Neural progenitor cell (in vitro differentiated cells): ENCODE measurements around the gene MOCOS. TPM values are rescaled to one million over a fixed set of nuclear protein-coding genes. Genes with fewer than 3 reads are reported as not detected.

Experiments used
- DNase-seq: peaks from one replicate; pipeline ENCODE4 v3.0.0-alpha.2; 2016; ENCODE audit warnings: low spot score
- H2AFZ ChIP-seq: fragments of 200-600 bp; sonication (generic); replicated peaks from 2 replicates; pipeline ENCODE4 v1.6.1; 2016; ENCODE audit warnings: antibody characterized with exemption
- H3F3A ChIP-seq: fragments of 200-600 bp; sonication (generic); 2 replicates; pipeline ENCODE4 v1.6.1; 2016; ENCODE audit warnings: antibody characterized with exemption, low read depth
- H3K27ac ChIP-seq: fragments of 200-600 bp; sonication (generic); 2 replicates; pipeline ENCODE4 v1.5.1; 2016; ENCODE audit warnings: mild to moderate bottlenecking
- H3K27me3 ChIP-seq: fragments of 200-600 bp; sonication (generic); 2 replicates; pipeline ENCODE4 v1.6.1; 2016; ENCODE audit warnings: mild to moderate bottlenecking, moderate library complexity
- H3K36me3 ChIP-seq: fragments of 200-600 bp; sonication (generic); 2 replicates; pipeline ENCODE4 v1.5.1; 2016
- H3K4me1 ChIP-seq: fragments of 200-600 bp; sonication (generic); 2 replicates; pipeline ENCODE4 v1.6.1; 2016; ENCODE audit warnings: mixed run types
- H3K4me2 ChIP-seq: fragments of 200-600 bp; sonication (generic); 2 replicates; pipeline ENCODE4 v1.6.1; 2016
- H3K4me3 ChIP-seq: fragments of 200-600 bp; sonication (generic); 2 replicates; pipeline ENCODE4 v1.5.1; 2016
- H3K79me2 ChIP-seq: fragments of 200-600 bp; sonication (generic); 2 replicates; pipeline ENCODE4 v1.6.1; 2016; ENCODE audit warnings: low read depth
- H3K9ac ChIP-seq: fragments of 200-600 bp; sonication (generic); 2 replicates; pipeline ENCODE4 v1.6.1; 2016
- H3K9me3 ChIP-seq: fragments of 200-600 bp; sonication (generic); 2 replicates; pipeline ENCODE4 v1.5.1; 2016; ENCODE audit warnings: low read depth
- H4K20me1 ChIP-seq: fragments of 200-600 bp; sonication (generic); 2 replicates; pipeline ENCODE4 v1.6.1; 2016; ENCODE audit warnings: low read depth
- H3K27ac Mint-ChIP-seq: 3 replicates; pipeline ENCODE4 v1.8.0; 2021; ENCODE audit warnings: mixed read lengths
- H3K27me3 Mint-ChIP-seq: 2 replicates; pipeline ENCODE4 v1.8.0; 2022; ENCODE audit warnings: low read depth, mild to moderate bottlenecking, inconsistent platforms, moderate library complexity, mixed read lengths; ENCODE audit not compliant: insufficient read depth
- H3K36me3 Mint-ChIP-seq: 3 replicates; pipeline ENCODE4 v1.8.0; 2021; ENCODE audit warnings: mixed read lengths
- H3K4me1 Mint-ChIP-seq: 3 replicates; pipeline ENCODE4 v1.8.0; 2021; ENCODE audit warnings: mixed read lengths
- H3K4me3 Mint-ChIP-seq: 3 replicates; pipeline ENCODE4 v1.8.0; 2021; ENCODE audit warnings: mild to moderate bottlenecking, moderate library complexity, mixed read lengths
- H3K9me3 Mint-ChIP-seq: 3 replicates; pipeline ENCODE4 v1.8.0; 2020; ENCODE audit warnings: mixed read lengths
- EZH2 ChIP-seq: fragments of 200-600 bp; sonication (generic); IDR thresholded peaks from 2 replicates; pipeline ENCODE4 v1.6.1; 2017; ENCODE audit warnings: antibody characterized with exemption, mild to moderate bottlenecking, moderate library complexity
- EZH2phosphoT487 ChIP-seq: fragments of 200-600 bp; sonication (generic); IDR thresholded peaks from 2 replicates; pipeline ENCODE4 v1.6.1; 2017; ENCODE audit warnings: antibody characterized with exemption
- total RNA-seq: library from RNA; depleted of rRNA; stranded (reverse); fragments of >200 nt; gene quantifications from 2 replicates; pipeline ENCODE4 v1.2.3, GENCODE V29; 2015; ENCODE audit warnings: low replicate concordance
- TF ChIP-seq, protein P1 (sequence below): fragments of 200-600 bp; sonication (generic); IDR thresholded peaks from 2 replicates; pipeline ENCODE4 v1.5.1; 2017; ENCODE audit warnings: antibody characterized with exemption, mild to moderate bottlenecking

MOCOS gene, protein sequence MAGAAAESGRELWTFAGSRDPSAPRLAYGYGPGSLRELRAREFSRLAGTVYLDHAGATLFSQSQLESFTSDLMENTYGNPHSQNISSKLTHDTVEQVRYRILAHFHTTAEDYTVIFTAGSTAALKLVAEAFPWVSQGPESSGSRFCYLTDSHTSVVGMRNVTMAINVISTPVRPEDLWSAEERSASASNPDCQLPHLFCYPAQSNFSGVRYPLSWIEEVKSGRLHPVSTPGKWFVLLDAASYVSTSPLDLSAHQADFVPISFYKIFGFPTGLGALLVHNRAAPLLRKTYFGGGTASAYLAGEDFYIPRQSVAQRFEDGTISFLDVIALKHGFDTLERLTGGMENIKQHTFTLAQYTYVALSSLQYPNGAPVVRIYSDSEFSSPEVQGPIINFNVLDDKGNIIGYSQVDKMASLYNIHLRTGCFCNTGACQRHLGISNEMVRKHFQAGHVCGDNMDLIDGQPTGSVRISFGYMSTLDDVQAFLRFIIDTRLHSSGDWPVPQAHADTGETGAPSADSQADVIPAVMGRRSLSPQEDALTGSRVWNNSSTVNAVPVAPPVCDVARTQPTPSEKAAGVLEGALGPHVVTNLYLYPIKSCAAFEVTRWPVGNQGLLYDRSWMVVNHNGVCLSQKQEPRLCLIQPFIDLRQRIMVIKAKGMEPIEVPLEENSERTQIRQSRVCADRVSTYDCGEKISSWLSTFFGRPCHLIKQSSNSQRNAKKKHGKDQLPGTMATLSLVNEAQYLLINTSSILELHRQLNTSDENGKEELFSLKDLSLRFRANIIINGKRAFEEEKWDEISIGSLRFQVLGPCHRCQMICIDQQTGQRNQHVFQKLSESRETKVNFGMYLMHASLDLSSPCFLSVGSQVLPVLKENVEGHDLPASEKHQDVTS
- 0.36 and 1.1 TPM in 2 replicates for total RNA-seq

DNA sequence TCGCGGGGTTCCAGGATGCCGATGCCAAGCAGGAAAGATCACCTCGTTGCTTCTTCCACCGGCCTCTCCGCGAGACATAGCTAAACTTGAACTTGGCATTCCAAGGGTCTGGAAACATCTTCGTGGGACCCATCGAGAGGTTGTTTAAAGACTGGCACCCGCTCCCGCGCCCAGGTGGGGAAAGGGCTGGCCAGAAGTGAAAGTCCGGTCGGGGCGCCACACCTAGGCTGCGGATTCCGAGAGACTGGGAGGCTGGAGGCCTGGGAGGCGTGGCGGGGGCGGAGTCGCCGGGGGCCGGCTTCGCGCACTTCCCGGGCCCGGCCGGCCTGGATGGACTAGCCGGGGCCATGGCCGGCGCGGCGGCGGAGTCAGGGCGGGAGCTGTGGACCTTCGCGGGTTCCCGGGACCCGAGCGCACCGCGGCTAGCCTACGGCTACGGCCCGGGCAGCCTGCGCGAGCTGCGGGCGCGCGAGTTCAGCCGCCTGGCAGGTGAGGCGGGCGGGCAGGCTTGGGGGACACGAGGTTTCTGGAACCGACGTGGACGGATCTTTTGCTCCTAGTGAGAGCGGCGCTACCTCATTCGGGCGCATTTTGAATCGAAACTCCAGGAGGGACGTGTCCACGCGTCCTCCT, at the start of gene MOCOS:
Gene MOCOS (plus strand): TSS at position 305 of the 633 bp plus-strand sequence. CDS start 43 bp downstream, at position 348.
- peaks cover 16% of the 10 kb centered on the region for H3K4me1 Mint-ChIP-seq
- Histone ChIP-seq H3K27me3 (peaks cover 62% of the 10 kb centered on the region), H3K79me2 (no peaks in the 10 kb centered on the region), H4K20me1 (peaks cover 15% of the 10 kb centered on the region), H3K9ac (no peak within 1 kb of the TSS), H2AFZ (peak within 1 kb of the TSS; percentile 97), H3K4me1 (peaks cover 6% of the 10 kb centered on the region), H3K9me3 (no peaks in the 10 kb centered on the region), H3K27ac (no peak within 1 kb of the TSS), H3F3A (peaks cover 12% of the 10 kb centered on the region), H3K4me2 (peak within 1 kb of the TSS; percentile 96), H3K4me3 (peak within 1 kb of the TSS; percentile 56), H3K36me3 (no peaks in the 10 kb centered on the region)
- no peaks in the 10 kb centered on the region for H3K36me3 Mint-ChIP-seq
- TF ChIP-seq, protein P1, sequence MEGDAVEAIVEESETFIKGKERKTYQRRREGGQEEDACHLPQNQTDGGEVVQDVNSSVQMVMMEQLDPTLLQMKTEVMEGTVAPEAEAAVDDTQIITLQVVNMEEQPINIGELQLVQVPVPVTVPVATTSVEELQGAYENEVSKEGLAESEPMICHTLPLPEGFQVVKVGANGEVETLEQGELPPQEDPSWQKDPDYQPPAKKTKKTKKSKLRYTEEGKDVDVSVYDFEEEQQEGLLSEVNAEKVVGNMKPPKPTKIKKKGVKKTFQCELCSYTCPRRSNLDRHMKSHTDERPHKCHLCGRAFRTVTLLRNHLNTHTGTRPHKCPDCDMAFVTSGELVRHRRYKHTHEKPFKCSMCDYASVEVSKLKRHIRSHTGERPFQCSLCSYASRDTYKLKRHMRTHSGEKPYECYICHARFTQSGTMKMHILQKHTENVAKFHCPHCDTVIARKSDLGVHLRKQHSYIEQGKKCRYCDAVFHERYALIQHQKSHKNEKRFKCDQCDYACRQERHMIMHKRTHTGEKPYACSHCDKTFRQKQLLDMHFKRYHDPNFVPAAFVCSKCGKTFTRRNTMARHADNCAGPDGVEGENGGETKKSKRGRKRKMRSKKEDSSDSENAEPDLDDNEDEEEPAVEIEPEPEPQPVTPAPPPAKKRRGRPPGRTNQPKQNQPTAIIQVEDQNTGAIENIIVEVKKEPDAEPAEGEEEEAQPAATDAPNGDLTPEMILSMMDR, result no peak
- TF ChIP-seq EZH2 (peak; percentile 59), EZH2phosphoT487 (peak; percentile 37)
- H3K4me3 Mint-ChIP-seq, result peak within 1 kb of the TSS; percentile 88
- no peaks in the 10 kb centered on the region for H3K9me3 Mint-ChIP-seq
- peaks cover 25% of the 10 kb centered on the region for H3K27me3 Mint-ChIP-seq
- peak; percentile 89 for DNase-seq
- no peak within 1 kb of the TSS for H3K27ac Mint-ChIP-seq

DNA sequence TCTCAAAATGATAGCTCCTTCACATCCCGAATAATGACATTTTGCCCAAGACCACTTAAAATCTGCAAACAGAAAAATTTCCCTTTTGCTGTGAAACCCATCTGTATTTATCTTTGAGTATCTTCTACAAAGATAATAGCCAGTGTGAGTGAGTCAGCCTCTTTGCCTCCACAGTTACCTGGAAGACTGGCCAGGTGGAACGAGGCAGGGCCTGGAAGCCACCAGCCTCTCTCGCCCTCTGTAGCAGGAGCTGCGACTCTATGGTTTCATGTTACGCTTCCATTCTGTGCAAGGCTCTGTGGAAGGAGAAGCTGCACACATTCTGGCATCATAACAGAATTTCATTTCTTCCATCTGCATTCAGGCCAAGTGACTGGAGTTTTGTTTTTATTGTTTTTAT, 48.1 kb upstream of the MOCOS start:
- Mint-ChIP-seq H3K27ac (no peak overlapping the region), H3K27me3 (no peaks in the 10 kb centered on the region), H3K4me1 (no peaks in the 10 kb centered on the region), H3K36me3 (peaks cover 9% of the 10 kb centered on the region), H3K9me3 (no peaks in the 10 kb centered on the region), H3K4me3 (no peak overlapping the region)
- Histone ChIP-seq H3K36me3 (peaks cover 16% of the 10 kb centered on the region), H3K9me3 (no peaks in the 10 kb centered on the region), H3F3A (peaks cover 10% of the 10 kb centered on the region), H3K4me1 (no peaks in the 10 kb centered on the region), H3K27me3 (no peaks in the 10 kb centered on the region), H3K4me3 (no peak overlapping the region), H3K9ac (no peak overlapping the region), H3K4me2 (no peak overlapping the region), H2AFZ (no peak overlapping the region), H4K20me1 (peaks cover 15% of the 10 kb centered on the region), H3K79me2 (peaks cover 32% of the 10 kb centered on the region), H3K27ac (no peak overlapping the region)
- TF ChIP-seq, protein P1, result no peak
- TF ChIP-seq EZH2phosphoT487, result no peak
- no peak for TF ChIP-seq EZH2
- DNase-seq, result no peak

DNA sequence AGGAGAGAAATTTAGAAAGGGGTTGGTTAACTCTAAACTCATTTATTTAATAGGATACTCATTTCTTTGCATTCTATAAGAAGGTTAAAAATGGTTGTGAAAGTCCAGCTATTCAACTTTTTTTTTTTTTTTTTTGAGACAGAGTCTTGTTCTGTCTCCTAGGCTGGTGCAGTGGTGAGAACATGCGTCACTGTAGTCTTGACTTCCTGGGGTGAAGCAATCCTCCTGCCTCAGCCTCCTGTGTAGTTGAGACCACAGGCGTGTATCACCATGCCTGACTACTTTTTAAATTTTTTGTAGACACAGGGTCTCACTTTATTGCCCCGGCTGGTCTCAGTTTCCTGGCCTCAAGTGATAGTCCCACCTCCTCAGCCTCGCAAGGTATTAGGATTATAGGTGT, 45.7 kb upstream of the MOCOS start:
- H3K27me3 ChIP-seq, result no peaks in the 10 kb centered on the region
- Mint-ChIP-seq H3K4me1 (no peaks in the 10 kb centered on the region), H3K27ac (no peak overlapping the region), H3K27me3 (no peaks in the 10 kb centered on the region), H3K36me3 (peaks cover 21% of the 10 kb centered on the region), H3K4me3 (no peak overlapping the region), H3K9me3 (no peaks in the 10 kb centered on the region)
- H3K4me1 ChIP-seq, result no peaks in the 10 kb centered on the region
- no peaks in the 10 kb centered on the region for H3K9me3 ChIP-seq
- H3K27ac ChIP-seq, result no peak overlapping the region
- no peak for DNase-seq
- H3K9ac ChIP-seq, result no peak overlapping the region
- H3F3A ChIP-seq, result no peaks in the 10 kb centered on the region
- no peak overlapping the region for H3K4me2 ChIP-seq
- peaks cover 37% of the 10 kb centered on the region for H3K36me3 ChIP-seq
- no peak overlapping the region for H3K4me3 ChIP-seq
- H4K20me1 ChIP-seq, result peaks cover 4% of the 10 kb centered on the region
- H3K79me2 ChIP-seq, result peaks cover 9% of the 10 kb centered on the region
- no peak overlapping the region for H2AFZ ChIP-seq
- TF ChIP-seq, protein P1, result no peak
- TF ChIP-seq EZH2 (no peak), EZH2phosphoT487 (no peak)
